ENCODE data around the gene LEP. TPM values are rescaled to one million over a fixed set of nuclear protein-coding genes. Genes with fewer than 3 reads are reported as not detected.

Gene LEP
- total RNA-seq, 1 experiment from 2014 or later, result not detected

GRCh38 chr7:128264477-128264876, 23.4 kb downstream of the LEP start:
- H3K4me1 Mint-ChIP-seq, result peaks cover 56 to 71% of the 10 kb centered on the region in 2 experiments
- Histone ChIP-seq H3T11ph (ENCODE audit: low read length) (no peak overlapping the region), H3K23me2 (ENCODE audit: insufficient read length, low read depth, low read length, poor library complexity, severe bottlenecking) (no peaks in the 10 kb centered on the region), H3K79me2 (ENCODE audit: insufficient read depth, low read length) (no peaks in the 10 kb centered on the region), H3K27me3 (ENCODE audit: insufficient read depth, low read length) (no peaks in the 10 kb centered on the region), H3K9me3 (ENCODE audit: control insufficient read depth, low read depth, low read length) (no peaks in the 10 kb centered on the region), H2BK15ac (ENCODE audit: low read depth, low read length) (no peak overlapping the region), H3K79me1 (ENCODE audit: insufficient read depth, low read depth, low read length, poor library complexity, severe bottlenecking) (no peaks in the 10 kb centered on the region), H2AK5ac (ENCODE audit: insufficient read length, low read length) (no peak overlapping the region), H2BK120ac (ENCODE audit: low read depth, low read length, poor library complexity, severe bottlenecking) (no peak overlapping the region), H2BK12ac (ENCODE audit: insufficient read length, low read depth, low read length) (no peak overlapping the region), H3K56ac (ENCODE audit: insufficient read length, low read depth, low read length) (no peak overlapping the region), H2BK5ac (ENCODE audit: insufficient read length, low read length) (no peak overlapping the region), H3K14ac (ENCODE audit: insufficient read depth, low read length) (no peak overlapping the region), H4K8ac (replicated peaks; ENCODE audit: insufficient read length, low read depth, low read length) (no peak overlapping the region), H3K4me1 (ENCODE audit: insufficient read depth, low read length) (peaks cover 6% of the 10 kb centered on the region; the same call in 1 of the 2 replicates), H3K4ac (ENCODE audit: low read depth, low read length) (no peak overlapping the region), H2AFZ (ENCODE audit: low read length) (no peak overlapping the region), H4K20me1 (ENCODE audit: control insufficient read depth, insufficient read depth, insufficient read length) (no peaks in the 10 kb centered on the region), H4K91ac (ENCODE audit: insufficient read length, low read depth, low read length) (no peak overlapping the region), H2BK20ac (ENCODE audit: low read depth, low read length, poor library complexity, severe bottlenecking) (no peak overlapping the region), H3K9ac (ENCODE audit: extremely low read depth, insufficient read length, low read length) (no peak overlapping the region), H3K27ac (ENCODE audit: insufficient read length, low read depth, low read length) (no peak overlapping the region), H4K5ac (ENCODE audit: insufficient read length, low read depth, low read length) (no peak overlapping the region), H3K4me2 (ENCODE audit: insufficient read depth, insufficient read length, low read length) (no peak overlapping the region), H3K23ac (ENCODE audit: insufficient read length, low read depth, low read length) (no peak overlapping the region), H3K18ac (ENCODE audit: insufficient read length, low read depth, low read length) (no peak overlapping the region)
- WGBS (ENCODE audit: extremely low coverage, insufficient read length, low lambda C conversion rate), result no CpG with 5 or more reads among the region's 2 CpGs
- H3K9me3 Mint-ChIP-seq, result no peaks in the 10 kb centered on the region; a peak in 1 of 5 replicates
- DNase-seq, result no peak
- H3K27me3 Mint-ChIP-seq (ENCODE audit: low read depth), result peaks cover 4% of the 10 kb centered on the region
- peaks cover 0 to 4% (median 3%) of the 10 kb centered on the region in 3 experiments; a peak in 2 of 7 replicates for H3K36me3 Mint-ChIP-seq (ENCODE audit: insufficient read depth in 1 of 3, low read depth in 3 of 3)
- TF ChIP-seq, protein P1, sequence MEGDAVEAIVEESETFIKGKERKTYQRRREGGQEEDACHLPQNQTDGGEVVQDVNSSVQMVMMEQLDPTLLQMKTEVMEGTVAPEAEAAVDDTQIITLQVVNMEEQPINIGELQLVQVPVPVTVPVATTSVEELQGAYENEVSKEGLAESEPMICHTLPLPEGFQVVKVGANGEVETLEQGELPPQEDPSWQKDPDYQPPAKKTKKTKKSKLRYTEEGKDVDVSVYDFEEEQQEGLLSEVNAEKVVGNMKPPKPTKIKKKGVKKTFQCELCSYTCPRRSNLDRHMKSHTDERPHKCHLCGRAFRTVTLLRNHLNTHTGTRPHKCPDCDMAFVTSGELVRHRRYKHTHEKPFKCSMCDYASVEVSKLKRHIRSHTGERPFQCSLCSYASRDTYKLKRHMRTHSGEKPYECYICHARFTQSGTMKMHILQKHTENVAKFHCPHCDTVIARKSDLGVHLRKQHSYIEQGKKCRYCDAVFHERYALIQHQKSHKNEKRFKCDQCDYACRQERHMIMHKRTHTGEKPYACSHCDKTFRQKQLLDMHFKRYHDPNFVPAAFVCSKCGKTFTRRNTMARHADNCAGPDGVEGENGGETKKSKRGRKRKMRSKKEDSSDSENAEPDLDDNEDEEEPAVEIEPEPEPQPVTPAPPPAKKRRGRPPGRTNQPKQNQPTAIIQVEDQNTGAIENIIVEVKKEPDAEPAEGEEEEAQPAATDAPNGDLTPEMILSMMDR (conservative IDR thresholded peaks at IDR 0.05), result no peak
- no peak overlapping the region for H3K27ac Mint-ChIP-seq
- H3K4me3 Mint-ChIP-seq, result no peak overlapping the region

Data from H9 (cell line).